ENCODE data around the gene GPBP1. TPM values are rescaled to one million over a fixed set of nuclear protein-coding genes. Genes with fewer than 3 reads are reported as not detected.
"Not testable (repeated sequence)": the region's sequence is repeated elsewhere in the genome, so short reads cannot be mapped to it uniquely, and the experiment has no call there.

GPBP1 gene
- total RNA-seq, 1 donor from 2014 or later = 63.0 TPM

DNA sequence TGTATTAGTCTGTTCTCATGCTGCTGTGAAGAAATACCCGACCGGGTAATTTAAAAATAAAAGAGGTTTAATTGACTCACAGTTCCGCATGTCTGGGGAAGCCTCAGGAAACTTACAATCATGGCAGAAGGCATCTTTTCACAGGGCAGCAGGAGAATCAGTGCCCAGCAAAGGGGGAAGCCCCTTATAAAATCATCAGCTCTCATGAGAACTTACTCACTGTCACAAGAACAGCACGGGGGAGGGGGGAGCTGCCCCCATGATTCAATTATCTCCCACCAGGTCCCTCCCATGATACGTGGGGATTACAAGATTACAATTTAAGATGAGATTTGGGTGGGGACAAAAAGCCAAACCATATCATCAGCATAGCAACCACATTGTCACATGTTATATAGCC is 102.5 kb downstream of the GPBP1 start:
- ATAC-seq (no peak), DNase-seq (no peak)
- Histone ChIP-seq H3K36me3 (no peaks in the 10 kb centered on the region), H3K27ac (no peak overlapping the region), H3K9me3 (no peaks in the 10 kb centered on the region), H3K4me1 (no peaks in the 10 kb centered on the region), H3K27me3 (no peaks in the 10 kb centered on the region), H3K4me3 (no peak overlapping the region)
- TF ChIP-seq, protein P1, sequence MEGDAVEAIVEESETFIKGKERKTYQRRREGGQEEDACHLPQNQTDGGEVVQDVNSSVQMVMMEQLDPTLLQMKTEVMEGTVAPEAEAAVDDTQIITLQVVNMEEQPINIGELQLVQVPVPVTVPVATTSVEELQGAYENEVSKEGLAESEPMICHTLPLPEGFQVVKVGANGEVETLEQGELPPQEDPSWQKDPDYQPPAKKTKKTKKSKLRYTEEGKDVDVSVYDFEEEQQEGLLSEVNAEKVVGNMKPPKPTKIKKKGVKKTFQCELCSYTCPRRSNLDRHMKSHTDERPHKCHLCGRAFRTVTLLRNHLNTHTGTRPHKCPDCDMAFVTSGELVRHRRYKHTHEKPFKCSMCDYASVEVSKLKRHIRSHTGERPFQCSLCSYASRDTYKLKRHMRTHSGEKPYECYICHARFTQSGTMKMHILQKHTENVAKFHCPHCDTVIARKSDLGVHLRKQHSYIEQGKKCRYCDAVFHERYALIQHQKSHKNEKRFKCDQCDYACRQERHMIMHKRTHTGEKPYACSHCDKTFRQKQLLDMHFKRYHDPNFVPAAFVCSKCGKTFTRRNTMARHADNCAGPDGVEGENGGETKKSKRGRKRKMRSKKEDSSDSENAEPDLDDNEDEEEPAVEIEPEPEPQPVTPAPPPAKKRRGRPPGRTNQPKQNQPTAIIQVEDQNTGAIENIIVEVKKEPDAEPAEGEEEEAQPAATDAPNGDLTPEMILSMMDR (IDR thresholded peaks at IDR 0.05) = no peak
- intact Hi-C loops (cut with DNase I) = no loop called here

DNA sequence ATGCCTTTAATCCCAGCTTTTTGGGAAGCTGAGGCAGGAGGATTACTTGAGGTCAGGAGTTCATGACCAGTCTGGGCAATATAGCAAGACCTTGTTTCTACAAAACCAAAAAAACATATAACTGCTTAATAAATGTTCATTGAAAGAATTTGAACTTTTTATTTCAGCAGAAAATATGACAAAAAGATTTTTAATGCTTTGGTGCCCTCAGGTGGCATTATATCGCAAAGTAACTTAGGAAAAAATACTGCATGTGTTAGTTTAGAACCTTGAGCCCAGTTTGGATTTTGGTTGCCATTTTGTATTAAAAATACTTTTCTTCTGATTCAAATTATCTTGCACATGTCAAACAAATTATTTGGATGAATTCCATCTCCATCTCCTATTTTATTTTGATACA is 103.2 kb downstream of the GPBP1 start:
- ATAC-seq = no peak
- intact Hi-C loops (cut with DNase I) = no loop called here
- no peaks in the 10 kb centered on the region for H3K9me3 ChIP-seq

DNA sequence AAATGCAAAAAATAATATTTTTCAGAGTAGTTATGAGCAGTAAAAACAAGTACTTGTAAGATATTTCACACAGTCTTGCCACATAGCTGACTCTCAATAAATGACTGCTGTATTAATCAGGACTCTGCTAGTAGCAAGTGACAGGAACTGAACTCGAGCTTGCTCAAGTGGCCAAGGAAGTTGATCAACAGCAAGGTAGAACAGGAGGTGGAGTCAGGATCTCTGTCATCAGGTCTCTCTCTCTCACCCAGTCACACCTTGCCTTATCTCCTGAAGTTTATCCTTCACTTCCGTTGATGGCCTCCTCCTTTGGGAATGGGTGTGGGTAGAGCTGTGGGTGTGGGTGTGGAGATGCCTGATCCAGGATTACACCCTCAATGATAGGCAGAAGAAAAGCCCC is 107.0 kb downstream of the GPBP1 start:
- ATAC-seq (no peak), DNase-seq (no peak)
- no peaks in the 10 kb centered on the region for H3K4me1 ChIP-seq
- TF ChIP-seq, protein P1 (IDR thresholded peaks at IDR 0.05) = no peak
- no peaks in the 10 kb centered on the region for H3K27me3 ChIP-seq
- no peaks in the 10 kb centered on the region for H3K36me3 ChIP-seq
- intact Hi-C loops (cut with DNase I) = no loop called here
- no peak overlapping the region for H3K4me3 ChIP-seq
- H3K9me3 ChIP-seq = no peaks in the 10 kb centered on the region
- H3K27ac ChIP-seq = no peak overlapping the region

More for the DNA sequence above, 103.2 kb downstream of the GPBP1 start:
- no peak for DNase-seq
- H3K27me3 ChIP-seq = no peaks in the 10 kb centered on the region
- TF ChIP-seq, protein P1 (IDR thresholded peaks at IDR 0.05) = peak; percentile 20
- H3K4me1 ChIP-seq = no peaks in the 10 kb centered on the region
- no peak overlapping the region for H3K4me3 ChIP-seq
- H3K27ac ChIP-seq = no peak overlapping the region
- H3K36me3 ChIP-seq = no peaks in the 10 kb centered on the region

DNA sequence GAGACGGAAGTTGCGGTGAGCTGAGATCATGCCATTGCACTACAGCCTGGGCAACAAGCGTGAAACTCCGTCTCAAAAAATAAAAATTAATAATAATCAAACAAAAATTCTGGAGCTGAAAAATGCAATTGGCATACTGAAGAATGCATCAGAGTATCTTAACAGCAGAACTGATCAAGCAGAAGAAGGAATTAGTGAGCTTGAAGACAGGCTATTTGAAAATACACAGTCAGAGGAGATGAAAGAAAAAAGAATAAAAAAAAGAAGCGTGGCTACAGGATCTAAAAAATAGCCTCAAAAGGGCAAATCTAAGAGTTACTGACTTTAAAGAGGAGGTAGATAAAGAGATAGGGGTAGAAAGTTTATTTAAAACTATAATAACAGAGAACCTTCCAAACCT is 111.2 kb downstream of the GPBP1 start:
- not testable (repeated sequence) for H3K27me3 ChIP-seq, H3K4me3 ChIP-seq

DNA sequence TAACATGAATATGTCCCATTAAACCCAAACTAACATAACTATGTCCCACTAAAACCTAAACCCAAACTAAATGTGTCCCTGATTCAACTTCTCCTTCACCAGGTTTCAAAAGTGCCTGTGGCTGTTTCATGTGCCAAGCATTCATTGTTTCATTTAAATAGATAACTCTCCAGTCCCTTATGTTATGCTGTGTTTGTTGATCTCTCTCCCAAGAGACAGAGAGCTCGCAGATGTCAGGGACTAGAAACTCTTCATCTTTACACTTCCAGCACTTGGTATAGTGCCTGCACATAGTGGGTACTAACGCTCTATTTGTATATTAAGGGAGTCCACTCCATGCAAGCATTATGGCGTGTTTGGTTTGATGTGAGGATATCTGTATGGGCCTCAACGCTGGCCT is 118.0 kb downstream of the GPBP1 start:
- DNase-seq (no peak), ATAC-seq (no peak)
- no peaks in the 10 kb centered on the region for H3K4me1 ChIP-seq
- no peaks in the 10 kb centered on the region for H3K27me3 ChIP-seq
- H3K4me3 ChIP-seq = no peak overlapping the region
- no peak overlapping the region for H3K27ac ChIP-seq
- TF ChIP-seq, protein P1 (IDR thresholded peaks at IDR 0.05) = no peak
- intact Hi-C loops (cut with DNase I) = loop anchor here (10.0 kb wide), 1 partner anchor 1173 kb away; the partner anchor contains the start of gene PLK2
- no peaks in the 10 kb centered on the region for H3K9me3 ChIP-seq
- no peaks in the 10 kb centered on the region for H3K36me3 ChIP-seq

More for the DNA sequence above, 111.2 kb downstream of the GPBP1 start:
- ATAC-seq; H3K36me3 ChIP-seq; H3K27ac ChIP-seq; intact Hi-C loops (cut with DNase I); DNase-seq; H3K4me1 ChIP-seq; H3K9me3 ChIP-seq: not testable (repeated sequence)

DNA sequence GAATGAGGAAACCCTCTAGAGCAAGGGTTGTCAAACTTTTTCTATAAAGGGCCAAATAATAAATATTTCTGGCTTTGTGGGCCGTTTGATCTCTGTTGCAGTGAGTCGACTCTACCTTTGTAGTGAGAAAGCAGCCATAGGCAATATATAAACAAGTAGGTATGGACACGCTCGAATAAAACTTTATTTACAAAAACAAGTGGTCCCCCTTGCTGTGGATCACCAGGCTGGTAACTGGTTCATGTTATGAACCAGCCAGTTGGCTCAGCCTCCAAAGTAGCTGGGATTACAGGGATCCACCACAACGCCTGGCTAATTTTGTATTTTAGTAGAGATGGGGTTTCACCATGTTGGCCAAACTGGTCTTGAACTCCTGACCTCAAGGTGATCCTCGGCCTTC is 118.5 kb downstream of the GPBP1 start:
- Histone ChIP-seq H3K36me3 (no peaks in the 10 kb centered on the region), H3K27me3 (no peaks in the 10 kb centered on the region), H3K9me3 (no peaks in the 10 kb centered on the region), H3K4me1 (no peaks in the 10 kb centered on the region), H3K27ac (no peak overlapping the region), H3K4me3 (no peak overlapping the region)
- ATAC-seq (no peak), DNase-seq (no peak)
- TF ChIP-seq, protein P1 (IDR thresholded peaks at IDR 0.05) = no peak
- intact Hi-C loops (cut with DNase I) = loop anchor here (10.0 kb wide), 1 partner anchor 1172 kb away; the partner anchor contains the start of gene PLK2
